Measurements from ENCODE around the gene ETS1.

Gene ETS1

DNA sequence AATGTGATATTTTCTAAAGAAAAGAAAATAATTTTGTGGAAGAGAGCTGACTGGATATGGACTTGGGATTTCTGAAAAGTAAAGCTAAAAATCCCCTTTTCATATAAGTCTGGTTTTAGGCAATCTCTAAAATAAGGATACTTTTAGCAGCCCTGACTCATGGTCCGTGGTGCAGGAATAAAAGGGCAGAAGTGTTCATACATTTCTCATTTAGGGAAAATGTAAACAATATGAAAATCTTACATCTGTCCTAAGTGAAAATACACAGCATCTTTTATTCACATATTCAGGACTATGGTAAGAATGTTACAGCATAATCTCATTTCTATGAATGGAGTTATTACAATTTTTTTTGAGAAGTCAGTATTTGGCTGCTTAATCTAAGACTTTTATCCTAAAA lies 735 bp upstream of the ETS1 start:
- no peak overlapping the region for H3K4me3 ChIP-seq (ENCODE audit: low read length)
- no peaks in the 10 kb centered on the region for H3K9me2 ChIP-seq (replicated peaks; ENCODE audit: insufficient read depth, low read length)
- H4K20me1 ChIP-seq (ENCODE audit: insufficient read depth, low read length): no peaks in the 10 kb centered on the region
- H3K4me1 ChIP-seq (ENCODE audit: low read length): no peaks in the 10 kb centered on the region
- H3K4me2 ChIP-seq (ENCODE audit: low read depth, low read length): no peak overlapping the region
- no peak overlapping the region for H3K27ac ChIP-seq (ENCODE audit: low read length)
- DNase-seq: no peak
- H3K36me3 ChIP-seq (replicated peaks; ENCODE audit: insufficient read depth, low read length): no peaks in the 10 kb centered on the region
- H3K79me2 ChIP-seq (ENCODE audit: low read length): no peaks in the 10 kb centered on the region
- no peak overlapping the region for H3K9ac ChIP-seq (ENCODE audit: low read length)
- H2AFZ ChIP-seq (ENCODE audit: low read length): no peak overlapping the region
- H3F3A ChIP-seq (ENCODE audit: insufficient read depth, low read length): no peaks in the 10 kb centered on the region
- TF ChIP-seq EZH2phosphoT487 (IDR thresholded peaks at IDR 0.05; ENCODE audit: low read length): no peak
- TF ChIP-seq, protein P1, sequence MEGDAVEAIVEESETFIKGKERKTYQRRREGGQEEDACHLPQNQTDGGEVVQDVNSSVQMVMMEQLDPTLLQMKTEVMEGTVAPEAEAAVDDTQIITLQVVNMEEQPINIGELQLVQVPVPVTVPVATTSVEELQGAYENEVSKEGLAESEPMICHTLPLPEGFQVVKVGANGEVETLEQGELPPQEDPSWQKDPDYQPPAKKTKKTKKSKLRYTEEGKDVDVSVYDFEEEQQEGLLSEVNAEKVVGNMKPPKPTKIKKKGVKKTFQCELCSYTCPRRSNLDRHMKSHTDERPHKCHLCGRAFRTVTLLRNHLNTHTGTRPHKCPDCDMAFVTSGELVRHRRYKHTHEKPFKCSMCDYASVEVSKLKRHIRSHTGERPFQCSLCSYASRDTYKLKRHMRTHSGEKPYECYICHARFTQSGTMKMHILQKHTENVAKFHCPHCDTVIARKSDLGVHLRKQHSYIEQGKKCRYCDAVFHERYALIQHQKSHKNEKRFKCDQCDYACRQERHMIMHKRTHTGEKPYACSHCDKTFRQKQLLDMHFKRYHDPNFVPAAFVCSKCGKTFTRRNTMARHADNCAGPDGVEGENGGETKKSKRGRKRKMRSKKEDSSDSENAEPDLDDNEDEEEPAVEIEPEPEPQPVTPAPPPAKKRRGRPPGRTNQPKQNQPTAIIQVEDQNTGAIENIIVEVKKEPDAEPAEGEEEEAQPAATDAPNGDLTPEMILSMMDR (IDR thresholded peaks at IDR 0.05; ENCODE audit: low read length): no peak
- H3K27me3 ChIP-seq (replicated peaks; ENCODE audit: insufficient read depth, low read length): no peaks in the 10 kb centered on the region
- H3K9me3 ChIP-seq (replicated peaks; ENCODE audit: insufficient read depth, low read length): no peaks in the 10 kb centered on the region

DNA sequence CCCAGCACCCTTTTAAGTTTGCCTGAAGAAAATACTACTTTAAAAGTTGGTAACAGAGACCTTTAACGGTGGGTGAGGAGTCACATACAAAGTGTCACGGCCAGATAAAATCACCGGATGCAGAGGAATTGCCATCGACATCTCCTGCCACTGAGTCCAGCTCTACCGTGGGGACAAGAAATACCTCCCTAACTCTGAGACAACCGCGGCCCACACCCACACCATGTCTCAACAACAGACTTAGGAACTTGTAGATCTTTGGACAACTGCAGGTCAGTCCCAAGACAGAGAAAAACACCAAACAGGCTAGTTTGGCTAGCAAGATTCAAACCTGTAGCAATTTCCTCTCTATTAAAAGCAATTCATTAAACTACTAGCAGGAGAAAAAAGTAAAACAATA lies 669 bp downstream of the ETS1 start:
- Histone ChIP-seq H3K4me1 (ENCODE audit: low read length) (no peaks in the 10 kb centered on the region), H3K79me2 (ENCODE audit: low read length) (no peaks in the 10 kb centered on the region), H3K27ac (ENCODE audit: low read length) (no peak overlapping the region), H3K9me2 (replicated peaks; ENCODE audit: insufficient read depth, low read length) (no peaks in the 10 kb centered on the region), H2AFZ (ENCODE audit: low read length) (no peak overlapping the region), H3K27me3 (replicated peaks; ENCODE audit: insufficient read depth, low read length) (no peaks in the 10 kb centered on the region), H3K9ac (ENCODE audit: low read length) (no peak overlapping the region), H3K4me3 (ENCODE audit: low read length) (no peak overlapping the region), H4K20me1 (ENCODE audit: insufficient read depth, low read length) (no peaks in the 10 kb centered on the region), H3K4me2 (ENCODE audit: low read depth, low read length) (no peak overlapping the region), H3K36me3 (replicated peaks; ENCODE audit: insufficient read depth, low read length) (no peaks in the 10 kb centered on the region), H3F3A (ENCODE audit: insufficient read depth, low read length) (no peaks in the 10 kb centered on the region), H3K9me3 (replicated peaks; ENCODE audit: insufficient read depth, low read length) (no peaks in the 10 kb centered on the region)
- TF ChIP-seq EZH2 (optimal IDR thresholded peaks at IDR 0.05; ENCODE audit: low read depth, low read length): no peak
- TF ChIP-seq, protein P1 (IDR thresholded peaks at IDR 0.05; ENCODE audit: low read length): no peak
- no peak for TF ChIP-seq EZH2phosphoT487 (IDR thresholded peaks at IDR 0.05; ENCODE audit: low read length)
- no peak for DNase-seq

- Histone ChIP-seq H3K9me3 (replicated peaks; ENCODE audit: insufficient read depth, low read length) (no peaks in the 10 kb centered on the region), H3K79me2 (ENCODE audit: low read length) (no peaks in the 10 kb centered on the region), H3K4me1 (ENCODE audit: low read length) (no peaks in the 10 kb centered on the region), H3K36me3 (replicated peaks; ENCODE audit: insufficient read depth, low read length) (no peaks in the 10 kb centered on the region), H3K9ac (ENCODE audit: low read length) (no peak overlapping the region), H3K4me2 (ENCODE audit: low read depth, low read length) (no peak overlapping the region), H2AFZ (ENCODE audit: low read length) (no peak overlapping the region), H3K27me3 (replicated peaks; ENCODE audit: insufficient read depth, low read length) (no peaks in the 10 kb centered on the region), H4K20me1 (ENCODE audit: insufficient read depth, low read length) (no peaks in the 10 kb centered on the region), H3K27ac (ENCODE audit: low read length) (no peak overlapping the region), H3K4me3 (ENCODE audit: low read length) (no peak overlapping the region), H3K9me2 (replicated peaks; ENCODE audit: insufficient read depth, low read length) (no peaks in the 10 kb centered on the region), H3F3A (ENCODE audit: insufficient read depth, low read length) (no peaks in the 10 kb centered on the region)
- no peak for DNase-seq
- no peak for TF ChIP-seq EZH2 (optimal IDR thresholded peaks at IDR 0.05; ENCODE audit: low read depth, low read length)
- TF ChIP-seq EZH2phosphoT487 (IDR thresholded peaks at IDR 0.05; ENCODE audit: low read length): no peak
- TF ChIP-seq, protein P1 (IDR thresholded peaks at IDR 0.05; ENCODE audit: low read length): no peak
These were observed 1.7 kb downstream of the ETS1 start for GRCh38 chr11:128585498-128586238.

Data from MM.1S (cell line).